ENCODE measurements around the gene ZNF474. TPM values are rescaled to one million over a fixed set of nuclear protein-coding genes. Genes with fewer than 3 reads are reported as not detected.

ZNF474 gene
- total RNA-seq, 1 experiment from 2014 or later: not detected

GRCh38 chr5:122083535-122083934 is 45.8 kb upstream of the ZNF474 start:
- Mint-ChIP-seq H3K36me3 (no peaks in the 10 kb centered on the region), H3K27ac (no peak overlapping the region)

GRCh38 chr5:122085041-122085440 is 44.3 kb upstream of the ZNF474 start:
- Mint-ChIP-seq H3K27ac (no peak overlapping the region), H3K9me3 (no peaks in the 10 kb centered on the region), H3K4me1 (peaks cover 19% of the 10 kb centered on the region), H3K36me3 (no peaks in the 10 kb centered on the region), H3K27me3 (ENCODE audit: low read depth) (peaks cover 3% of the 10 kb centered on the region; the same call in 1 of the 2 replicates), H3K4me3 (no peak overlapping the region)
- no peak for TF ChIP-seq ZNF281 (CRISPR knock-in tag; IDR thresholded peaks at IDR 0.05)
- no peak for TF ChIP-seq ATF6 (CRISPR knock-in tag; IDR thresholded peaks at IDR 0.05)
- no peak for TF ChIP-seq RORB (CRISPR knock-in tag; IDR thresholded peaks at IDR 0.05)
- TF ChIP-seq ZNF232 (CRISPR knock-in tag; IDR thresholded peaks at IDR 0.05): no peak
- TF ChIP-seq RELA (CRISPR knock-in tag; IDR thresholded peaks at IDR 0.05; ENCODE audit: borderline replicate concordance): no peak
- no peak for TF ChIP-seq ZNF512 (CRISPR knock-in tag; IDR thresholded peaks at IDR 0.05; ENCODE audit: borderline replicate concordance)
- TF ChIP-seq PREB (CRISPR knock-in tag; IDR thresholded peaks at IDR 0.05; ENCODE audit: borderline replicate concordance): no peak
- no peak for TF ChIP-seq SP1 (CRISPR knock-in tag; conservative IDR thresholded peaks at IDR 0.05)
- no peak for TF ChIP-seq JAZF1 (CRISPR knock-in tag; IDR thresholded peaks at IDR 0.05)
- no peak for TF ChIP-seq ZNF121 (CRISPR knock-in tag; IDR thresholded peaks at IDR 0.05)
- no peak for TF ChIP-seq ZNF138 (CRISPR knock-in tag; conservative IDR thresholded peaks at IDR 0.05)
- TF ChIP-seq, protein P1, sequence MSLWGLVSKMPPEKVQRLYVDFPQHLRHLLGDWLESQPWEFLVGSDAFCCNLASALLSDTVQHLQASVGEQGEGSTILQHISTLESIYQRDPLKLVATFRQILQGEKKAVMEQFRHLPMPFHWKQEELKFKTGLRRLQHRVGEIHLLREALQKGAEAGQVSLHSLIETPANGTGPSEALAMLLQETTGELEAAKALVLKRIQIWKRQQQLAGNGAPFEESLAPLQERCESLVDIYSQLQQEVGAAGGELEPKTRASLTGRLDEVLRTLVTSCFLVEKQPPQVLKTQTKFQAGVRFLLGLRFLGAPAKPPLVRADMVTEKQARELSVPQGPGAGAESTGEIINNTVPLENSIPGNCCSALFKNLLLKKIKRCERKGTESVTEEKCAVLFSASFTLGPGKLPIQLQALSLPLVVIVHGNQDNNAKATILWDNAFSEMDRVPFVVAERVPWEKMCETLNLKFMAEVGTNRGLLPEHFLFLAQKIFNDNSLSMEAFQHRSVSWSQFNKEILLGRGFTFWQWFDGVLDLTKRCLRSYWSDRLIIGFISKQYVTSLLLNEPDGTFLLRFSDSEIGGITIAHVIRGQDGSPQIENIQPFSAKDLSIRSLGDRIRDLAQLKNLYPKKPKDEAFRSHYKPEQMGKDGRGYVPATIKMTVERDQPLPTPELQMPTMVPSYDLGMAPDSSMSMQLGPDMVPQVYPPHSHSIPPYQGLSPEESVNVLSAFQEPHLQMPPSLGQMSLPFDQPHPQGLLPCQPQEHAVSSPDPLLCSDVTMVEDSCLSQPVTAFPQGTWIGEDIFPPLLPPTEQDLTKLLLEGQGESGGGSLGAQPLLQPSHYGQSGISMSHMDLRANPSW (CRISPR knock-in tag; conservative IDR thresholded peaks at IDR 0.05; ENCODE audit: low read depth): no peak
- ChIA-PET POLR2A (no interaction called here), CTCF (interaction anchor here (1.2 kb wide), 1 partner anchor 9 kb away, joined by 6 read pairs; no protein-coding TSS in a partner anchor)
- DNase-seq (ENCODE audit: low spot score): no peak
- no peak for ATAC-seq

More at GRCh38 chr5:122083535-122083934, 45.8 kb upstream of the ZNF474 start:
- H3K9me3 Mint-ChIP-seq: no peaks in the 10 kb centered on the region
- peaks cover 18% of the 10 kb centered on the region for H3K27me3 Mint-ChIP-seq (ENCODE audit: low read depth)
- ATAC-seq: no peak
- H3K4me3 Mint-ChIP-seq: no peak overlapping the region
- DNase-seq (ENCODE audit: low spot score): no peak
- CTCF ChIA-PET: interaction anchor here (2.6 kb wide), 1 partner anchor 9 kb away, joined by 12 read pairs; no protein-coding TSS in a partner anchor
- H3K4me1 Mint-ChIP-seq: peaks cover 15% of the 10 kb centered on the region
- POLR2A ChIA-PET: no interaction called here
- TF ChIP-seq, protein P2, sequence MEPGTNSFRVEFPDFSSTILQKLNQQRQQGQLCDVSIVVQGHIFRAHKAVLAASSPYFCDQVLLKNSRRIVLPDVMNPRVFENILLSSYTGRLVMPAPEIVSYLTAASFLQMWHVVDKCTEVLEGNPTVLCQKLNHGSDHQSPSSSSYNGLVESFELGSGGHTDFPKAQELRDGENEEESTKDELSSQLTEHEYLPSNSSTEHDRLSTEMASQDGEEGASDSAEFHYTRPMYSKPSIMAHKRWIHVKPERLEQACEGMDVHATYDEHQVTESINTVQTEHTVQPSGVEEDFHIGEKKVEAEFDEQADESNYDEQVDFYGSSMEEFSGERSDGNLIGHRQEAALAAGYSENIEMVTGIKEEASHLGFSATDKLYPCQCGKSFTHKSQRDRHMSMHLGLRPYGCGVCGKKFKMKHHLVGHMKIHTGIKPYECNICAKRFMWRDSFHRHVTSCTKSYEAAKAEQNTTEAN (CRISPR knock-in tag; IDR thresholded peaks at IDR 0.05): no peak
- TF ChIP-seq ZNF416 (CRISPR knock-in tag; IDR thresholded peaks at IDR 0.05) (no peak), JUN (CRISPR knock-in tag; IDR thresholded peaks at IDR 0.05) (no peak), ZNF281 (CRISPR knock-in tag; IDR thresholded peaks at IDR 0.05) (no peak), NR1H2 (CRISPR knock-in tag; IDR thresholded peaks at IDR 0.05) (no peak), NFATC4 (CRISPR knock-in tag; IDR thresholded peaks at IDR 0.05) (no peak), ATF1 (CRISPR knock-in tag; IDR thresholded peaks at IDR 0.05) (no peak), KAT7 (CRISPR knock-in tag; IDR thresholded peaks at IDR 0.05; ENCODE audit: borderline replicate concordance) (no peak)

Data from WTC11 (cell line).